ENCODE results near the gene OR7A10. TPM values are rescaled to one million over a fixed set of nuclear protein-coding genes. Genes with fewer than 3 reads are reported as not detected.

The OR7A10 gene
- total and polyA plus RNA-seq, 9 donors, result not detected

DNA sequence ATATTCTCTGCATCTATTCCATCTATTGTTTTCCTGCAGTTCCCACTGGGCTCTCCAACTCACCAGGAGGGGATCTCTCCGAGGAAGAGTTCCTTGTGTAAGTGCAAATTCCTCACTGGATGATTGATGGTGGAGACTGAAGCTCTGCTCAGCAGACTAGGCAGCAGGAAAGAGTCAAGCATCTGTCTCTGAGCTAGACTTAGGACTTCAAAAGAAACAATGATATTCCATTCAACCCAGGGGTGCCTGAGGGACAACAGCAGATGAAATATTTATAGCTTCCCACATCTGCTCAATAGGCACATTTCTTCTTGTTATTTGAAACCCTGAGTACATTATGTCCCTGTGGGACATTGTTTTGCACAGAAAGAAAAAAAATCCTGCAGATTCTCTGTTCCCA lies 13.7 kb downstream of the OR7A10 start, which contains the start of the genes OR7A5 and OR7C1:
OR7A5 (minus strand) TSS at position 175 of the 400 bp plus-strand sequence. CDS start 6,944 bp downstream, outside the sequence.
OR7C1 (minus strand) TSS at position 175 of the 400 bp plus-strand sequence. CDS start 35,049 bp downstream, outside the sequence.
- Histone ChIP-seq H3K27ac (ENCODE audit: low read length) (no peak within 1 kb of the TSS), H3K9me3 (replicated peaks; ENCODE audit: control insufficient read depth, low read depth, low read length) (no peaks in the 10 kb centered on the region), H3K4me1 (ENCODE audit: control insufficient read depth, insufficient read depth, low read length) (peaks cover 3% of the 10 kb centered on the region), H3K36me3 (ENCODE audit: control insufficient read depth, insufficient read depth, low read length) (no peaks in the 10 kb centered on the region), H3K4me3 (ENCODE audit: low read length) (no peak within 1 kb of the TSS), H3K27me3 (ENCODE audit: control insufficient read depth, insufficient read depth, low read length) (no peaks in the 10 kb centered on the region)
- peak; percentile 14 for DNase-seq
- WGBS (ENCODE audit: insufficient coverage), result no CpG with 5 or more reads among the region's 1 CpG

DNA sequence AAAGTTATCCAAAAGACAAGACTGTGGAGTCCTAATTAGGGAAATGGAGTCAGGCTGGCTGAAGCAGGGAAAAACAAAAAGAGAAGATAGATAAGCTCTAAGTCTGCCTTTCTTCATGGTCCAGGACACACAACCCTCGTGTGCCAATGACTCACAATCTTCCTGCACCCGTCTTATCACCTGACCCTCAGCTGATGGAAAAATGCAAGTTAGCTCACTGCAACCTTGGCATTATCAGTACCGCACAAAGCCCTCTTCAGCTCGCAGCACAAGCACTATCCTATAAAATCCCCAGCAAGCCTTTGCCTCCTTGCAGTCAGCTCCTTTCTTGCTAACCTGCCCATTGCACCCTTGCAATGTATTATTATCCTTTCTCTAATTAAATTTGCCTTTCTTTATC lies 18.0 kb downstream of the OR7A10 start:
- 79% methylated on average over 4 of the region's 4 CpGs for WGBS (ENCODE audit: insufficient coverage)
- H3K9me3 ChIP-seq (replicated peaks; ENCODE audit: control insufficient read depth, low read depth, low read length), result no peaks in the 10 kb centered on the region
- DNase-seq, result no peak
- H3K27me3 ChIP-seq (ENCODE audit: control insufficient read depth, insufficient read depth, low read length), result no peaks in the 10 kb centered on the region
- H3K4me1 ChIP-seq (ENCODE audit: control insufficient read depth, insufficient read depth, low read length), result peaks cover 3% of the 10 kb centered on the region
- no peak overlapping the region for H3K4me3 ChIP-seq (ENCODE audit: low read length)
- no peak overlapping the region for H3K27ac ChIP-seq (ENCODE audit: low read length)
- H3K36me3 ChIP-seq (ENCODE audit: control insufficient read depth, insufficient read depth, low read length), result no peaks in the 10 kb centered on the region

DNA sequence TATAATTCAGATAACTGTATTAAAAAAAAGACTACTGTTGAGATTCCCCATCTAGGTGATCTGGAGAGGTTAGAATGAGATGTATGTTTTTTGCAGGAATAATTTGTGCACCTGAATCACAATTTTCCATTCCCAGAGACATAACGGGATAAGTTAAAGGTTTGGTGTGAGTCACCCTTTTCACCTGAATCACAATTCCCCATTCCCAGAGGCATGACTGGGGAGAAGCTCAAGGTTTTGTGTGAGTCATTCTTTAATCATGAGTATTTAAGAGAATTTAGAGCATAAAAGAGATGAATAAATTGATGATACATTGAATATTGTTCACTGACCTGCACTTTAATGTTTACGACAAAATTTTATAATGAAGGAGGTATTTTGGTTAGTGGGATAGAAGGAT lies 22.7 kb downstream of the OR7A10 start:
- no CpG with 5 or more reads among the region's 2 CpGs for WGBS (ENCODE audit: insufficient coverage)
- Histone ChIP-seq H3K27ac (ENCODE audit: low read length) (no peak overlapping the region), H3K4me3 (ENCODE audit: low read length) (no peak overlapping the region), H3K9me3 (replicated peaks; ENCODE audit: control insufficient read depth, low read depth, low read length) (no peaks in the 10 kb centered on the region), H3K27me3 (ENCODE audit: control insufficient read depth, insufficient read depth, low read length) (no peaks in the 10 kb centered on the region), H3K36me3 (ENCODE audit: control insufficient read depth, insufficient read depth, low read length) (no peaks in the 10 kb centered on the region), H3K4me1 (ENCODE audit: control insufficient read depth, insufficient read depth, low read length) (no peaks in the 10 kb centered on the region)
- DNase-seq, result no peak

DNA sequence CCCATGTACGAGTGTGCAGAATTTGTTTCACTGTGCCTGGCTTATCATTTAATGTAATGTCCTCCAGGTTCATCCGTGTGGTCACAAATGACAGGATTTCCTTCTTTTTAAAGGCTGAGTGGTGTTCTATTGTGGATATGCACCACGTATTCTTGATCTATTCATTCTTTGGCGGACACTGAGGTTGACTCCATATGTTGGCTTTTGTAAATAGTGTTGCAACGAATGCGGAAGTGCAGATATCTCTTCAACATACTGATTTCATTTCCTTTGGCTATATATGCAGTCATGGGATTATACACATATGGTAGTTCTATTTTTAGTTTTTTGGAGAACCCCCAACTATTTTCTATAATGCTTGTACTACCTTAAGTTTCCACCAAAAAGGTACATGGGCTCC lies 26.8 kb downstream of the OR7A10 start:
- no CpG with 5 or more reads among the region's 6 CpGs for WGBS (ENCODE audit: insufficient coverage)

DNA sequence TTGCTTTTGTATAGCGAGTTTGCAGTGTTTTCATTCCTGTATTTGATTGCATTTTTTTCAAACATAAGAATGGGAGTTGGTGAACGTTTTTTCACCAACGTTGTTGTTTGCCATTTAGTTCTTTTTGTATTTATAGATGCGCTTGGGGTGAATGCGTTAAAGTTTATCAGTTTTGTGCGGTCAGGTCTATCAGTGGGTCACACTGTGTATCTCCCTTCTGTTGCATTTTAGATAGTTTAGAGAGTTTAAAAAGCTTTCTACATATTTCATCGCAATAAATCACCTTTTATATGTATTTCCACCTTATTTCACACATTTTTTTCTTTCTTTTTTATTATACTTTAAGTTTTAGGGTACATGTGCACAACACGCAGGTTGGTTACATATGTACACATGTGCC lies 30.1 kb downstream of the OR7A10 start:
- Histone ChIP-seq H3K4me3 (ENCODE audit: low read length) (no peak overlapping the region), H3K27me3 (ENCODE audit: control insufficient read depth, insufficient read depth, low read length) (no peaks in the 10 kb centered on the region), H3K36me3 (ENCODE audit: control insufficient read depth, insufficient read depth, low read length) (no peaks in the 10 kb centered on the region), H3K4me1 (ENCODE audit: control insufficient read depth, insufficient read depth, low read length) (no peaks in the 10 kb centered on the region), H3K9me3 (replicated peaks; ENCODE audit: control insufficient read depth, low read depth, low read length) (no peaks in the 10 kb centered on the region), H3K27ac (ENCODE audit: low read length) (no peak overlapping the region)
- WGBS (ENCODE audit: insufficient coverage), result 80% methylated on average over 1 of the region's 8 CpGs
- DNase-seq, result no peak

More for the DNA sequence above, 26.8 kb downstream of the OR7A10 start:
- Histone ChIP-seq H3K27me3 (ENCODE audit: control insufficient read depth, insufficient read depth, low read length) (no peaks in the 10 kb centered on the region), H3K36me3 (ENCODE audit: control insufficient read depth, insufficient read depth, low read length) (no peaks in the 10 kb centered on the region), H3K9me3 (replicated peaks; ENCODE audit: control insufficient read depth, low read depth, low read length) (no peaks in the 10 kb centered on the region), H3K4me3 (ENCODE audit: low read length) (no peak overlapping the region), H3K27ac (ENCODE audit: low read length) (no peak overlapping the region), H3K4me1 (ENCODE audit: control insufficient read depth, insufficient read depth, low read length) (no peaks in the 10 kb centered on the region)
- peak; percentile 80 for DNase-seq

DNA sequence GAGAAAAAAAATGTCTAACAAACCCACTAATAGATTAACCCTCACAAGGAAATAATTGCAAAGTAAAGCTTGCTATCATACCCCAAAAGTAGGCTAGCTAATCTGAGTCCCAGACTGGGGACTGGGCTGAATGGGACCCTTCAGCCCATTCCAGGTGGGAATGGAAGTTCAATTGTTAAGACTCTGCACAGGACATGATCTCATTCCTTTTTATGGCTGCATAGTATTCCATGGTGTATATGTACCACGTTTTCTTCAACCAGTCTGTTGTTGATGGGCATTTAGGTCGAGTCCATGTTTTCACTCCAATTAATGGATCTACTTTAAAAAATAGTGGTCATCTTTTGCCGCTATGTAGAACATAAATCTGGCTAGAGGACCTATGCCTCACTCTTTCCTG lies 31.7 kb downstream of the OR7A10 start:
- DNase-seq, result no peak
- no peaks in the 10 kb centered on the region for H3K27me3 ChIP-seq (ENCODE audit: control insufficient read depth, insufficient read depth, low read length)
- H3K36me3 ChIP-seq (ENCODE audit: control insufficient read depth, insufficient read depth, low read length), result no peaks in the 10 kb centered on the region
- no peaks in the 10 kb centered on the region for H3K4me1 ChIP-seq (ENCODE audit: control insufficient read depth, insufficient read depth, low read length)
- H3K4me3 ChIP-seq (ENCODE audit: low read length), result no peak overlapping the region
- WGBS (ENCODE audit: insufficient coverage), result 60% methylated on average over 1 of the region's 3 CpGs
- no peaks in the 10 kb centered on the region for H3K9me3 ChIP-seq (replicated peaks; ENCODE audit: control insufficient read depth, low read depth, low read length)
- no peak overlapping the region for H3K27ac ChIP-seq (ENCODE audit: low read length)

DNA sequence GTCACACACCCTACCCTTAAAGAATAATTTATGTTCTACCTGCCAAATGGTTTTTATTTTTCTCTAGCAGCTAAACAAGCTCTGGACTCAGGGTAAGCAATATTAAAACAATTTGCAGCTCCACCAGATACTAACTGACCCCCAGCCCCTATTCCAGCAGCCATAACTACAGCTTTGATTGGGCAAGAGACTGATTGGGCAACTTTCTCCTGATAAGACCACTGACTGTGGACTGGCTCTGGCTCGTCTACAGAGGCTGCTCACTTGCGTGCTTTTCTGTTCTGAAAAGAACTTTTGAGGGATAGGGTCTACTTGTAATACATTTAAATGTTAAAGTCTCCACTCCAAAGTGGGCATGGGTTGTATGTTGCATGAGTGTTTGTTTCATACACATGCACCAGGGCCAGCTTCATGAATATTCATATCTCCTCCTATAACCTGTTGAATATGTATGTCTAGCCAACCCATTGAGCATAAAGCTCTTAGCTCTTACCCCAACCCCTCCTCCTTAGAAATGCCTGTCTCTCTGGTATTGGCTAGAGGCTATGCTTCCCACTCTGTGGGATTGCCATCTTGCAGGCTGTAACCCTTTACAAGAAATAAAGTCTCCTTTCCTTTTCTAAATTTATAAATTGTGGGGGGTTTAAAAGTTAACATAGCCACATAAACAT lies 33.6 kb downstream of the OR7A10 start:
- Histone ChIP-seq H3K36me3 (ENCODE audit: control insufficient read depth, insufficient read depth, low read length) (no peaks in the 10 kb centered on the region), H3K4me3 (ENCODE audit: low read length) (no peak overlapping the region), H3K27me3 (ENCODE audit: control insufficient read depth, insufficient read depth, low read length) (no peaks in the 10 kb centered on the region), H3K9me3 (replicated peaks; ENCODE audit: control insufficient read depth, low read depth, low read length) (no peaks in the 10 kb centered on the region), H3K27ac (ENCODE audit: low read length) (no peak overlapping the region), H3K4me1 (ENCODE audit: control insufficient read depth, insufficient read depth, low read length) (no peaks in the 10 kb centered on the region)
- WGBS (ENCODE audit: insufficient coverage), result no CpG with 5 or more reads among the region's 2 CpGs
- no peak for DNase-seq

DNA sequence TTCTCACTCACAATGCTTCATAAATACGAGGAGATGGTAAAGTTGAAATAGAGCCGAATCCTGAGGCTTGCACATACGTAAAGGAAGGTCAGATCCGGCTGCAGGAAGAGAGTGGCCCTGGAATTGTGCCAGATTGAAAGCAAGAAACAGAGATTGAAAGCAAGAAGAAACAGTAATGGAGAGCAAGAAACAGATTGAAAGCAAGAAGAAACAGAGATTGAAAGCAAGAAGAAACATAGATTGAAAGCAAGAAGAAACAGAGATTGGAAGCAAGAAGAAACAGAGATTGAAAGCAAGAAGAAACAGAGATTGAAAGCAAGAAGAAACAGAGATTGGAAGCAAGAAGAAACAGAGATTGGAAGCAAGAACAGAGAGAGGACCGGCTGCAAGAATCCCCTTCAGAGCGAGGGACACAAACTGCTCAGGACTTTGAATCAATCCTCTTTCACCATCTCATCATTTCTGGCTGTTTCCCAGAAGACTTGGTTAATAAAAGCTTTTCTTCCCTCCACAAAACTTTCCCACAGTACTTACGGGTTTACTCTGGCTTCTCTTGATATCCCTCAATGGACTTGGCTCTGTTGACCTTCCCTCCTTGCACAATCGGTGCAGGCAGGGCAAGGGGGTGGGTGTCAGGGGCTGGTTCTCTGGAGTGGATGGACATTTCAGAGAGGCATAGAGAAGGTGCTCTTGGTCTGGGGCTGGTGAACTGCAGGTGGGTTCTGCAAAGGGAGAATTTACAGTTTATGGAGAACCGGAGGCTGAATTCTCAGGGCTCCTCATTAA lies 39.3 kb downstream of the OR7A10 start:
- Histone ChIP-seq H3K4me3 (ENCODE audit: low read length) (no peak overlapping the region), H3K27ac (ENCODE audit: low read length) (no peak overlapping the region), H3K9me3 (replicated peaks; ENCODE audit: control insufficient read depth, low read depth, low read length) (no peaks in the 10 kb centered on the region), H3K27me3 (ENCODE audit: control insufficient read depth, insufficient read depth, low read length) (no peaks in the 10 kb centered on the region), H3K36me3 (ENCODE audit: control insufficient read depth, insufficient read depth, low read length) (no peaks in the 10 kb centered on the region), H3K4me1 (ENCODE audit: control insufficient read depth, insufficient read depth, low read length) (no peaks in the 10 kb centered on the region)
- peak; percentile 35 for DNase-seq
- WGBS (ENCODE audit: insufficient coverage), result 31% methylated on average over 7 of the region's 9 CpGs

DNA sequence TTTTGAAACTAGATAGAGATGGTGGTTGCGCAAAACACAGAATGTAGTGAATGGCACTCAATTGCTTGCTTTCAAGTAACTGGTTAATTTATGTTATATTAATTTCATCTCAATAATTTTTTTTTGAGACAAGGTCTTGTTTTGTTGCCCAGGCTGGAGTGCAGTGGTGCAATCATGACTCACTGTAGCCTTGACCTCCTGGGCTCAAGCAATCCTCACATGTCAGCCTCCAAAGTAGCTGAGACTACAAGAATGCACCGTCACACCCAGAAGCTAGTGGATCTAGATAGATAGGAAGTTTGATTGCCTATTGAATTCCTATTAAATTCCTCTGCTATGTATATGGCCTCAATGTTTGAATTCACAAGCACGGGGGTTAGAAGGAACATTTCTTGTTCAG lies 44.0 kb downstream of the OR7A10 start:
- Histone ChIP-seq H3K4me1 (ENCODE audit: control insufficient read depth, insufficient read depth, low read length) (no peaks in the 10 kb centered on the region), H3K27ac (ENCODE audit: low read length) (no peak overlapping the region), H3K4me3 (ENCODE audit: low read length) (no peak overlapping the region), H3K27me3 (ENCODE audit: control insufficient read depth, insufficient read depth, low read length) (no peaks in the 10 kb centered on the region), H3K9me3 (replicated peaks; ENCODE audit: control insufficient read depth, low read depth, low read length) (no peaks in the 10 kb centered on the region), H3K36me3 (ENCODE audit: control insufficient read depth, insufficient read depth, low read length) (no peaks in the 10 kb centered on the region)
- DNase-seq, result no peak
- WGBS (ENCODE audit: insufficient coverage), result 100% methylated on average over 1 of the region's 3 CpGs

DNA sequence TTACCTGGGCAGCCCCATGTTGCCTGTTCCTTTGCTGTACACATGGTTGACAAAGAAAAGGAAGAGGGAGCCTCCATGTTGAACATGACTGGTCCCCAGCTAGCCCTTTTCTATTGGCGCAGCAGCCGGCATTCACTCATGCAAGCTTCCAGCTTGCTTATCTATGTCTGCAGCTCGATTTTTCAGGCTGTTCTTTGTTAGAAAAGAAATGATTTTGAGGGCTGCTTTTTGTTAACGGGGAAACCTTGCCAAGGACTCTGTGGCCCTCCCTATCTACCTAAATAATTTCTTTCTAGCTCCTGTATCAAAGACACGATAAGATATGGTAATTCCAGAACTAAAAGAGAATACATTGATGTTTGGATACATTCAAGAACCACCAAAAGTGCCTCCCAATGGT lies 50.0 kb downstream of the OR7A10 start:
- H3K4me1 ChIP-seq (ENCODE audit: control insufficient read depth, insufficient read depth, low read length), result no peaks in the 10 kb centered on the region
- no peaks in the 10 kb centered on the region for H3K36me3 ChIP-seq (ENCODE audit: control insufficient read depth, insufficient read depth, low read length)
- H3K9me3 ChIP-seq (replicated peaks; ENCODE audit: control insufficient read depth, low read depth, low read length), result no peaks in the 10 kb centered on the region
- no peak overlapping the region for H3K4me3 ChIP-seq (ENCODE audit: low read length)
- no peaks in the 10 kb centered on the region for H3K27me3 ChIP-seq (ENCODE audit: control insufficient read depth, insufficient read depth, low read length)
- no peak for DNase-seq
- 90% methylated on average over 2 of the region's 5 CpGs for WGBS (ENCODE audit: insufficient coverage)
- H3K27ac ChIP-seq (ENCODE audit: low read length), result no peak overlapping the region
